PC-3 (cell line): ENCODE measurements around the gene FILIP1L.

ENCODE experiments used
- CTCF ChIP-seq: fragments of 300-600 bp; sonication (generic); conservative IDR thresholded peaks from 2 replicates; pipeline ENCODE4 v1.5.1; 2017; ENCODE audit warnings: antibody characterized with exemption, low read depth, mild to moderate bottlenecking, low read length
- EZH2phosphoT487 ChIP-seq: fragments of 300-600 bp; sonication (generic); IDR thresholded peaks from 2 replicates; pipeline ENCODE4 v1.6.1; 2018; ENCODE audit warnings: mild to moderate bottlenecking, antibody characterized with exemption, low read length, borderline replicate concordance

DNA sequence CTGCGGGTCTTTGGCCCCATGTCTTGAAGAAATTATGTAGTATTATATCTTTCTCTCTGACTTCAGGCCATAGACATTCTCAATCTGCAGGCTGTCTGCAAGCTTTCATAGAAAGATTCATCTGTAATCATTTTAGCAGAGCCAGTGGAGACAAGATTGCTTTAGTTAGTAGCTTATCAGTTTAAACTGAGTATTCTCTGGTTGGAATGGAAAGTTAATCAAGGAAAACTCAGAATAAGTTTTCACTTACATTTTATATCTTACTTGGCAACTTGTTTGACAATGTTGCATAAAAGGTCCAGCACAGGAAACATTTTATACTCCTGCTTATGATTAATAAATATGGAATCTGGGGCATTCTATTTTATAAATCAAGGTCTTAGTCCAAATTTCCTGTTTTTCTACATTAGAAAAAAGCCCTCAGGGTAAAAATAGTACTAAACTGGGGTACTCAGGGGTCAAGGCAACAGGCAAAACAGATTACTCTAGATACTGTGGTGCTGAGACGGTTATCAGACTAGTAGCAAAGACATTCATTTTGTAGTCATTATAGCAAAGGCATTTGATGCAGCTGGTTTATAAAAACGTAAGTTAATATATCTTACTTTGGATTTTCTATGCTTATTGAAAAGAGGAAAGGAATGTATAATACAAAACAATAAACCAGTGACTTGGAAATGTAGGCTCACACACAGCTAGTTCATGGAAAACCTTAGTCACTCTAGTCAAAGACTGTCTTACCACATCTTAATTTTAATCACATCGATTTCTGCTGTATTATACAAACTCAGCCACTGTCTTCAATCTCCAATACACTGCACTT lies 45.2 kb upstream of the FILIP1L start:
- TF ChIP-seq CTCF (no peak), EZH2phosphoT487 (no peak)
